Psoas muscle (tissue), 8 donors: ENCODE results near the gene SDHAF2. TPM values are rescaled to one million over a fixed set of nuclear protein-coding genes. Genes with fewer than 3 reads are reported as not detected.

Experiments
- ATAC-seq, 4 donors: fragments of 200-7000 bp; cut with Tn5 transposase; one replicate each; pipeline ENCODE4 v1.9.1; 2020; ENCODE audit warnings: moderate library complexity in 3 of 4, mild to moderate bottlenecking in 2 of 4
- DNase-seq, 2 donors: peaks; one replicate each; pipeline ENCODE4 v3.0.0-alpha.2; 2020
- H3K27ac ChIP-seq: fragments of 200-600 bp; one replicate; pipeline ENCODE4 v1.8.0; 2022
- H3K27me3 ChIP-seq, 3 donors: fragments of 200-600 bp in 1 of 3; one replicate each; pipeline versions ENCODE4 v1.6.1 to v1.8.0; 2013 to 2022; ENCODE audit warnings: low read length in 2 of 3, mild to moderate bottlenecking in 2 of 3, moderate library complexity in 1 of 3; ENCODE audit not compliant: insufficient read depth in 3 of 3
- H3K36me3 ChIP-seq, 2 donors: fragments of 200-600 bp in 1 of 2; one replicate each; pipeline versions ENCODE4 v1.6.1 to v1.8.0; 2013 to 2022; ENCODE audit warnings: low read depth in 1 of 2, mild to moderate bottlenecking in 1 of 2, moderate library complexity in 1 of 2; ENCODE audit not compliant: insufficient read depth in 1 of 2
- H3K4me1 ChIP-seq: fragments of 200-600 bp; one replicate; pipeline ENCODE4 v1.8.0; 2022
- H3K4me3 ChIP-seq: fragments of 200-600 bp; one replicate; pipeline ENCODE4 v1.8.0; 2022; ENCODE audit warnings: mild to moderate bottlenecking
- H3K9me3 ChIP-seq: fragments of 200-600 bp; one replicate; pipeline ENCODE4 v1.8.0; 2022
- CTCF ChIP-seq: fragments of 200-600 bp; IDR thresholded peaks from one replicate; pipeline ENCODE4 v1.8.0; 2022; ENCODE audit warnings: antibody characterized with exemption
- WGBS, 3 donors: extraction: QIAGEN DNeasy Blood & Tissue Kit; methylation state at CpG; one replicate each; pipeline versions ENCODE4 v1.1.6 to v1.1.7; 2013; 5-methylcytosine and 5-hydroxymethylcytosine counted together
- intact Hi-C, 2 donors: fragments of 100-400 bp; cut with DNase I; formaldehyde crosslinking; loops; one replicate each; pipeline versions ENCODE4 v1.11.0 to v1.14.2; 2022
- polyA plus RNA-seq, 3 donors: library from polyadenylated mRNA; stranded (reverse); fragments of 200-250 nt; gene quantifications; one replicate each; pipeline ENCODE4 v1.2.3, GENCODE V29; 2013
- total RNA-seq, 4 donors: library from RNA; stranded (reverse); fragmentation: NEBNext Ultra II Directional in 2 of 4; extraction: Animal tissue kit (Norgen Biotek cat#: 25700) in 2 of 4; gene quantifications; one replicate each; pipeline versions ENCODE4 v1.2.1 to v1.2.4, GENCODE V29; 2021 to 2023
- donor health status: healthy with polysubstance abuse.
- donor health status: DM: no; HTN: no; CAD: no; lungs with moderate emphysema.
- donor health status: Bipolar disorder and iron deficiency.
- donor health status: healthy.
- donor health status: DM: yes; HTN: yes; CAD: no.
- donor health status: DM: no; HTN: no; CAD: no.
- donor health status: DM: no; HTN: no; CAD: no.
- donor health status: DM: yes; HTN: yes; CAD: no.

The SDHAF2 gene
- total and polyA plus RNA-seq, 7 donors, result 29.4 to 103 (median 45.2) TPM

GRCh38 chr11:61390161-61390560 is 39.8 kb upstream of the SDHAF2 start:
- no peaks in the 10 kb centered on the region for H3K9me3 ChIP-seq
- 76 to 88% (median 81%) methylated on average over 1 of the region's 1 CpG for WGBS, 3 donors
- ATAC-seq (no peak), DNase-seq (no peak)
- H3K4me1 ChIP-seq, result peaks cover 11% of the 10 kb centered on the region
- no peak overlapping the region for H3K4me3 ChIP-seq
- H3K27ac ChIP-seq, result no peak overlapping the region
- intact Hi-C loops, result no loop called here
- H3K27me3 ChIP-seq, result no peaks in the 10 kb centered on the region
- H3K36me3 ChIP-seq, result peaks cover 3 to 16% of the 10 kb centered on the region in 2 donors
- TF ChIP-seq CTCF, result no peak

GRCh38 chr11:61392981-61393595 is 36.8 kb upstream of the SDHAF2 start:
- WGBS, 3 donors, result 0 to 2% (median 2%) methylated on average over 15 of the region's 15 CpGs
- H3K36me3 ChIP-seq, result peaks cover 5 to 46% of the 10 kb centered on the region in 2 donors
- ATAC-seq (peak in 2 of 4 donors; percentile 36 to 39), DNase-seq (no peak)
- no peak for TF ChIP-seq CTCF
- no peaks in the 10 kb centered on the region for H3K9me3 ChIP-seq
- H3K4me3 ChIP-seq, result peak overlapping the region; percentile 93
- peak overlapping the region; percentile 89 for H3K27ac ChIP-seq
- no peaks in the 10 kb centered on the region for H3K27me3 ChIP-seq
- H3K4me1 ChIP-seq, result peaks cover 8% of the 10 kb centered on the region
- intact Hi-C loops, result no loop called here

- Histone ChIP-seq H3K9me3 (no peaks in the 10 kb centered on the region), H3K27ac (no peak overlapping the region), H3K27me3 (no peaks in the 10 kb centered on the region), H3K36me3 (peaks cover 20 to 97% of the 10 kb centered on the region in 2 donors), H3K4me3 (no peak overlapping the region), H3K4me1 (peaks cover 3% of the 10 kb centered on the region)
- no peak for TF ChIP-seq CTCF
- ATAC-seq, result peak in 1 of 4 donors; percentile 13
- WGBS, 3 donors, result 83 to 89% (median 85%) methylated on average over 2 of the region's 2 CpGs
- intact Hi-C loops, result no loop called here
- no peak for DNase-seq
Observed at GRCh38 chr11:61401173-61401572, 28.8 kb upstream of the SDHAF2 start.

- Histone ChIP-seq H3K27ac (no peak overlapping the region), H3K9me3 (no peaks in the 10 kb centered on the region), H3K4me1 (peaks cover 4% of the 10 kb centered on the region), H3K27me3 (no peaks in the 10 kb centered on the region), H3K4me3 (no peak overlapping the region), H3K36me3 (peaks cover 20 to 97% of the 10 kb centered on the region in 2 donors)
- DNase-seq (no peak), ATAC-seq (no peak)
- no peak for TF ChIP-seq CTCF
- intact Hi-C loops, result no loop called here
- WGBS, 3 donors, result 90 to 95% (median 93%) methylated on average over 2 of the region's 2 CpGs
Observed at GRCh38 chr11:61401573-61401972, 28.4 kb upstream of the SDHAF2 start.

DNA sequence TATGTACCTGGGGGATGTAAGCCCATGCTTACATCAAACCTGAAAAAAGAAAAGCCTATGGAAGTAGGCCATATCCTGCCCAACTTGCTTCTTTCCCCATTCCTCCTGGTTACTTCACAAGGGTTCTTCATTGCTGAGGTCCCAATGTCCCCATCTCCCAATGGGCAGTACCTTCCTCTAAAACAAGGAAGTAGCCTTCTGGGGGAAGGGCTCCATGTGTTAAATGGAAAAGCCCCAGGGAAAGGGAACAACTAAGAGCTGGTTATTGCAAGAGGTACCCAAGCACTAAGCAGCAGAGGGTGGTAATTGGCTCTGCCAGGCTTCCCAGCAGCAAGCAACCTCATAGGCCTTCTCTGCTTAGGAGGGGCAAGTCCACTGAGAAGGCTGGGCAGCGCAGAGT is 26.3 kb upstream of the SDHAF2 start:
- intact Hi-C loops, result no loop called here
- TF ChIP-seq CTCF, result no peak
- DNase-seq, result no peak
- Histone ChIP-seq H3K4me1 (peaks cover 4% of the 10 kb centered on the region), H3K36me3 (peaks cover 24 to 97% of the 10 kb centered on the region in 2 donors), H3K27ac (no peak overlapping the region), H3K9me3 (no peaks in the 10 kb centered on the region), H3K27me3 (no peaks in the 10 kb centered on the region), H3K4me3 (no peak overlapping the region)
- 92 to 100% (median 93%) methylated on average over 1 of the region's 1 CpG for WGBS, 3 donors
- ATAC-seq, result no peak
